SK-N-SH treated with all-trans-retinoic acid at 6 μM for 48 hours (cell line): ENCODE measurements around the gene PHF13.

ENCODE experiments used
- ATAC-seq: fragments of 200-7000 bp; cut with Tn5 transposase; 3 replicates; pipeline ENCODE4 v1.9.1; 2020; ENCODE audit warnings: mild to moderate bottlenecking, moderate library complexity
- ARNTL ChIP-seq: fragments of 450-650 bp; formaldehyde crosslinking; IDR thresholded peaks from 2 replicates; pipeline ENCODE4 v1.5.0; 2020; ENCODE audit warnings: low read depth, mild to moderate bottlenecking, moderate library complexity, borderline replicate concordance
- CSDC2 ChIP-seq: fragments of 250-450 bp; sonication (Bioruptor Pico); IDR thresholded peaks from 2 replicates; pipeline ENCODE4 v1.5.0; 2020; ENCODE audit warnings: mild to moderate bottlenecking, moderate library complexity
- ESRRG ChIP-seq: fragments of 250-450 bp; sonication (Bioruptor Pico); IDR thresholded peaks from 2 replicates; pipeline ENCODE4 v1.6.1; 2021; ENCODE audit warnings: mild to moderate bottlenecking
- GLIS3 ChIP-seq: fragments of 250-450 bp; sonication (Bioruptor Pico); IDR thresholded peaks from 2 replicates; pipeline ENCODE4 v1.5.0; 2020; ENCODE audit warnings: mild to moderate bottlenecking, moderate library complexity
- ISL1 ChIP-seq: fragments of 250-450 bp; sonication (Bioruptor Pico); IDR thresholded peaks from 2 replicates; pipeline ENCODE4 v2.1.2; 2022; ENCODE audit warnings: mild to moderate bottlenecking, moderate library complexity
- OSR1 ChIP-seq: fragments of 250-450 bp; sonication (Bioruptor Pico); IDR thresholded peaks from 2 replicates; pipeline ENCODE4 v1.8.0; 2022; ENCODE audit warnings: moderate library complexity, mild to moderate bottlenecking, inconsistent platforms
- SNAI2 ChIP-seq: fragments of 250-450 bp; sonication (Bioruptor Pico); IDR thresholded peaks from 2 replicates; pipeline ENCODE4 v1.5.0; 2020; ENCODE audit warnings: mild to moderate bottlenecking, moderate library complexity
- TCF4 ChIP-seq: fragments of 250-450 bp; sonication (Bioruptor Pico); IDR thresholded peaks from 2 replicates; pipeline ENCODE4 v1.8.0; 2021; ENCODE audit warnings: mild to moderate bottlenecking, moderate library complexity, borderline replicate concordance
- TOX ChIP-seq: fragments of 250-450 bp; sonication (Bioruptor Pico); IDR thresholded peaks from 2 replicates; pipeline ENCODE4 v1.8.0; 2021; ENCODE audit warnings: mild to moderate bottlenecking, moderate library complexity, borderline replicate concordance
- ZC3H10 ChIP-seq: fragments of 250-450 bp; sonication (Bioruptor Pico); IDR thresholded peaks from 2 replicates; pipeline ENCODE4 v1.5.1; 2021; ENCODE audit warnings: mild to moderate bottlenecking, moderate library complexity
- ZFP30 ChIP-seq: fragments of 450-650 bp; formaldehyde crosslinking; IDR thresholded peaks from 2 replicates; pipeline ENCODE4 v1.5.0; 2022; ENCODE audit warnings: mild to moderate bottlenecking, moderate library complexity
- ZNF565 ChIP-seq: fragments of 450-650 bp; formaldehyde crosslinking; conservative IDR thresholded peaks from 2 replicates; pipeline ENCODE4 v1.5.0; 2020; ENCODE audit warnings: low read depth, mild to moderate bottlenecking, moderate library complexity
- ZNF70 ChIP-seq: fragments of 450-650 bp; formaldehyde crosslinking; IDR thresholded peaks from 2 replicates; pipeline ENCODE4 v1.5.0; 2020; ENCODE audit warnings: mild to moderate bottlenecking, moderate library complexity
- ZNF8 ChIP-seq: fragments of 450-650 bp; formaldehyde crosslinking; IDR thresholded peaks from 2 replicates; pipeline ENCODE4 v1.5.0; 2020; ENCODE audit warnings: mild to moderate bottlenecking, moderate library complexity
- TF ChIP-seq, protein P1 (sequence below): fragments of 250-450 bp; sonication (Bioruptor Pico); IDR thresholded peaks from 2 replicates; pipeline ENCODE4 v1.5.0; 2020; ENCODE audit warnings: mild to moderate bottlenecking, moderate library complexity
- TF ChIP-seq, protein P2 (sequence below): fragments of 250-450 bp; sonication (Bioruptor Pico); IDR thresholded peaks from 2 replicates; pipeline ENCODE4 v1.8.0; 2021; ENCODE audit warnings: low read depth, mild to moderate bottlenecking, moderate library complexity, borderline replicate concordance
- TF ChIP-seq, protein P3 (sequence below): fragments of 250-450 bp; sonication (Bioruptor Pico); IDR thresholded peaks from 2 replicates; pipeline ENCODE4 v1.5.1; 2020; ENCODE audit warnings: low read depth, mild to moderate bottlenecking, moderate library complexity
- TF ChIP-seq, protein P4 (sequence below): fragments of 250-450 bp; sonication (Bioruptor Pico); IDR thresholded peaks from 2 replicates; pipeline ENCODE4 v1.8.0; 2020; ENCODE audit warnings: mild to moderate bottlenecking, moderate library complexity, borderline replicate concordance
- TF ChIP-seq, protein P5 (sequence below): fragments of 250-450 bp; sonication (Bioruptor Pico); IDR thresholded peaks from 2 replicates; pipeline ENCODE4 v1.5.1; 2021; ENCODE audit warnings: mild to moderate bottlenecking, moderate library complexity

The PHF13 gene

DNA sequence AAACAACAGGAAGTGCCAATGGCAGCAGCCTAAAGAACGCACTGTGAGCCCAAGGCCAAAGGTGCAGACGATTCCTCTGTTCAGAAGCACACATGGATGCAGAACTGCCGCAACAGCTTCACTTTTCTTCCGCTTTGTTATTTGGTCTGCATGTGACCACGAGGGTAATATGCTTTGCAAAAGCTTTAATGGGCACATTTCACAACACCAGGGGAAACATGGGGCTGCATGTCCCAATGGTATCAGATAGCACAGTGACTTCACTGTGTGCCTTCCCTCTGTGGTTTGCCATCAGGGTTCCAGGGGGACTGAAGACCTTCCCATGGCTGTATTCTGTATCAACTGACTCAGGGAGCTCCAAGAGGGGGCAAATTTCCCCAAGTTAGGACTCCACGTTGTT, 39.5 kb downstream of the PHF13 start:
- TF ChIP-seq, protein P1, sequence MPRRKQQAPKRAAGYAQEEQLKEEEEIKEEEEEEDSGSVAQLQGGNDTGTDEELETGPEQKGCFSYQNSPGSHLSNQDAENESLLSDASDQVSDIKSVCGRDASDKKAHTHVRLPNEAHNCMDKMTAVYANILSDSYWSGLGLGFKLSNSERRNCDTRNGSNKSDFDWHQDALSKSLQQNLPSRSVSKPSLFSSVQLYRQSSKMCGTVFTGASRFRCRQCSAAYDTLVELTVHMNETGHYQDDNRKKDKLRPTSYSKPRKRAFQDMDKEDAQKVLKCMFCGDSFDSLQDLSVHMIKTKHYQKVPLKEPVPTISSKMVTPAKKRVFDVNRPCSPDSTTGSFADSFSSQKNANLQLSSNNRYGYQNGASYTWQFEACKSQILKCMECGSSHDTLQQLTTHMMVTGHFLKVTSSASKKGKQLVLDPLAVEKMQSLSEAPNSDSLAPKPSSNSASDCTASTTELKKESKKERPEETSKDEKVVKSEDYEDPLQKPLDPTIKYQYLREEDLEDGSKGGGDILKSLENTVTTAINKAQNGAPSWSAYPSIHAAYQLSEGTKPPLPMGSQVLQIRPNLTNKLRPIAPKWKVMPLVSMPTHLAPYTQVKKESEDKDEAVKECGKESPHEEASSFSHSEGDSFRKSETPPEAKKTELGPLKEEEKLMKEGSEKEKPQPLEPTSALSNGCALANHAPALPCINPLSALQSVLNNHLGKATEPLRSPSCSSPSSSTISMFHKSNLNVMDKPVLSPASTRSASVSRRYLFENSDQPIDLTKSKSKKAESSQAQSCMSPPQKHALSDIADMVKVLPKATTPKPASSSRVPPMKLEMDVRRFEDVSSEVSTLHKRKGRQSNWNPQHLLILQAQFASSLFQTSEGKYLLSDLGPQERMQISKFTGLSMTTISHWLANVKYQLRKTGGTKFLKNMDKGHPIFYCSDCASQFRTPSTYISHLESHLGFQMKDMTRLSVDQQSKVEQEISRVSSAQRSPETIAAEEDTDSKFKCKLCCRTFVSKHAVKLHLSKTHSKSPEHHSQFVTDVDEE: no peak
- TF ChIP-seq ZNF70: no peak
- TF ChIP-seq GLIS3: no peak
- no peak for TF ChIP-seq ZC3H10
- TF ChIP-seq ESRRG: no peak
- ATAC-seq: no peak

DNA sequence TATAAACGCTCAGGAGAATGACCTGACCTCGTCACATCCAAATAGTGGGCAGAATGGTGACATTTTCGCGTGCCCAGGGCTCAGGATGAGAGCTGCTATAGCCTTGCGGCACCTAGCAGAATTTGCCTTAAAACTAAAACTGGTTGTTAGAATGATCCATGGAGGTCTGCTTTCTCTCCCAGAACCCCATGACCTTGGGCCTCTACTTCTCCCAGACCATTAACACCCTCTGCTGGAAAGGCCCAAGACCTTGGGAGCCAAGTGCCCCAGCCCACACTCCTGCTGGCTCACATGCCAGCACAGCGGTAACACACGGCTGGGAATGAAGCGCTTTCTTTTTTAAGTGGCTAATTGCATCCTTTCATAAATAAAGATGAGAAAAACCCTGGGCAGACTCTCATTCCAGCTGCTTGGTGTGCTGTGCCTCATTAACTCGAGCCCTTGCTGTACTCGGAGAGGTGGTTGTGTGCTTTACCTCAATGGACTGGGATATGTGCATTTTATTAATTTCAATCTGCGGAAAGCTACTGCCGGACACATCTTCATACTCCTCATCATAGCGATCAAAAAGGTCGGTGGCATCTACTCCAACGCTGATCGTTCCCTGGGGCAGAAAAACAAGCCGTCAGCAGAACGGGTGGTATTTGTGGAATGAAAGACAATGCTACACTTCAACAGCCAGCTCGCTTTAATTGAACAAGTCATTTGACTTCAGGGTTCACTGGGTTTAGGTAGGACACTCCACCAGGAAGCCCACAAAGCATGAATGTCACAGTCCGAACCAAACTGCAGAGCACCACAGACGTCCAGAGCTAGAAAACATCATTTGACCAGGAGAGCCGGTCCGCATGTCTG, 40.1 kb downstream of the PHF13 start:
- ATAC-seq: no peak
- TF ChIP-seq ZC3H10: no peak
- no peak for TF ChIP-seq OSR1
- TF ChIP-seq ESRRG: no peak
- no peak for TF ChIP-seq SNAI2 (CRISPR knock-in tag)
- TF ChIP-seq ISL1 (CRISPR knock-in tag): no peak
- TF ChIP-seq ZFP30 (CRISPR knock-in tag): no peak
- TF ChIP-seq TOX: no peak
- TF ChIP-seq, protein P2, sequence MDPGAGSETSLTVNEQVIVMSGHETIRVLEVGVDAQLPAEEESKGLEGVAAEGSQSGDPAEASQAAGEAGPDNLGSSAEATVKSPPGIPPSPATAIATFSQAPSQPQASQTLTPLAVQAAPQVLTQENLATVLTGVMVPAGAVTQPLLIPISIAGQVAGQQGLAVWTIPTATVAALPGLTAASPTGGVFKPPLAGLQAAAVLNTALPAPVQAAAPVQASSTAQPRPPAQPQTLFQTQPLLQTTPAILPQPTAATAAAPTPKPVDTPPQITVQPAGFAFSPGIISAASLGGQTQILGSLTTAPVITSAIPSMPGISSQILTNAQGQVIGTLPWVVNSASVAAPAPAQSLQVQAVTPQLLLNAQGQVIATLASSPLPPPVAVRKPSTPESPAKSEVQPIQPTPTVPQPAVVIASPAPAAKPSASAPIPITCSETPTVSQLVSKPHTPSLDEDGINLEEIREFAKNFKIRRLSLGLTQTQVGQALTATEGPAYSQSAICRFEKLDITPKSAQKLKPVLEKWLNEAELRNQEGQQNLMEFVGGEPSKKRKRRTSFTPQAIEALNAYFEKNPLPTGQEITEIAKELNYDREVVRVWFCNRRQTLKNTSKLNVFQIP (CRISPR knock-in tag): no peak
- TF ChIP-seq, protein P3, sequence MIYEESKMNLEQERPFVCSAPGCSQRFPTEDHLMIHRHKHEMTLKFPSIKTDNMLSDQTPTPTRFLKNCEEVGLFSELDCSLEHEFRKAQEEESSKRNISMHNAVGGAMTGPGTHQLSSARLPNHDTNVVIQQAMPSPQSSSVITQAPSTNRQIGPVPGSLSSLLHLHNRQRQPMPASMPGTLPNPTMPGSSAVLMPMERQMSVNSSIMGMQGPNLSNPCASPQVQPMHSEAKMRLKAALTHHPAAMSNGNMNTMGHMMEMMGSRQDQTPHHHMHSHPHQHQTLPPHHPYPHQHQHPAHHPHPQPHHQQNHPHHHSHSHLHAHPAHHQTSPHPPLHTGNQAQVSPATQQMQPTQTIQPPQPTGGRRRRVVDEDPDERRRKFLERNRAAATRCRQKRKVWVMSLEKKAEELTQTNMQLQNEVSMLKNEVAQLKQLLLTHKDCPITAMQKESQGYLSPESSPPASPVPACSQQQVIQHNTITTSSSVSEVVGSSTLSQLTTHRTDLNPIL (CRISPR knock-in tag): no peak
- TF ChIP-seq, all 23 proteins: peak for 0

DNA sequence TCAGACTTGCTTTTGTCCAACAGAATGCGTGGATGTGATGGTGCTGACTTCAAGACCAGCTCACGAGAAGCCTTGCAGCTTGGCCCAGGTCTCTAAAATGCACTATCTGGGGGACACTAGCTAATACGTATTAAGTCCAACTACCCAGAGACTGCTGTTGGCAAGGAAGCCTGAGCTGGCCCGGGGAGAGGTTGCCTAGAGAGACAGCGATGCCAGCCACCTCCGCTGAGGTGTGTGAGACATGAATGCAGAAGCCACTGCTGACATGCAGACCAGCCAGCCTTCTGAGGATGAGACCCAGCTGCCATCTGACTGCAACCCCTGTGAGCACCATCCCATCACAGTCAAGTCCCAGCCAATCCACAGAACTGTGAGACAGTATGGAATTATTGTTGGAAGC, 43.6 kb downstream of the PHF13 start:
- TF ChIP-seq ESRRG: no peak
- no peak for TF ChIP-seq ZNF70
- TF ChIP-seq TOX: no peak
- TF ChIP-seq SNAI2 (CRISPR knock-in tag): no peak
- TF ChIP-seq, protein P1: no peak
- TF ChIP-seq, protein P4, sequence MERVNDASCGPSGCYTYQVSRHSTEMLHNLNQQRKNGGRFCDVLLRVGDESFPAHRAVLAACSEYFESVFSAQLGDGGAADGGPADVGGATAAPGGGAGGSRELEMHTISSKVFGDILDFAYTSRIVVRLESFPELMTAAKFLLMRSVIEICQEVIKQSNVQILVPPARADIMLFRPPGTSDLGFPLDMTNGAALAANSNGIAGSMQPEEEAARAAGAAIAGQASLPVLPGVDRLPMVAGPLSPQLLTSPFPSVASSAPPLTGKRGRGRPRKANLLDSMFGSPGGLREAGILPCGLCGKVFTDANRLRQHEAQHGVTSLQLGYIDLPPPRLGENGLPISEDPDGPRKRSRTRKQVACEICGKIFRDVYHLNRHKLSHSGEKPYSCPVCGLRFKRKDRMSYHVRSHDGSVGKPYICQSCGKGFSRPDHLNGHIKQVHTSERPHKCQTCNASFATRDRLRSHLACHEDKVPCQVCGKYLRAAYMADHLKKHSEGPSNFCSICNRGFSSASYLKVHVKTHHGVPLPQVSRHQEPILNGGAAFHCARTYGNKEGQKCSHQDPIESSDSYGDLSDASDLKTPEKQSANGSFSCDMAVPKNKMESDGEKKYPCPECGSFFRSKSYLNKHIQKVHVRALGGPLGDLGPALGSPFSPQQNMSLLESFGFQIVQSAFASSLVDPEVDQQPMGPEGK (CRISPR knock-in tag): no peak
- TF ChIP-seq, protein P2 (CRISPR knock-in tag): no peak
- no peak for TF ChIP-seq ZNF8 (CRISPR knock-in tag)
- TF ChIP-seq, protein P5, sequence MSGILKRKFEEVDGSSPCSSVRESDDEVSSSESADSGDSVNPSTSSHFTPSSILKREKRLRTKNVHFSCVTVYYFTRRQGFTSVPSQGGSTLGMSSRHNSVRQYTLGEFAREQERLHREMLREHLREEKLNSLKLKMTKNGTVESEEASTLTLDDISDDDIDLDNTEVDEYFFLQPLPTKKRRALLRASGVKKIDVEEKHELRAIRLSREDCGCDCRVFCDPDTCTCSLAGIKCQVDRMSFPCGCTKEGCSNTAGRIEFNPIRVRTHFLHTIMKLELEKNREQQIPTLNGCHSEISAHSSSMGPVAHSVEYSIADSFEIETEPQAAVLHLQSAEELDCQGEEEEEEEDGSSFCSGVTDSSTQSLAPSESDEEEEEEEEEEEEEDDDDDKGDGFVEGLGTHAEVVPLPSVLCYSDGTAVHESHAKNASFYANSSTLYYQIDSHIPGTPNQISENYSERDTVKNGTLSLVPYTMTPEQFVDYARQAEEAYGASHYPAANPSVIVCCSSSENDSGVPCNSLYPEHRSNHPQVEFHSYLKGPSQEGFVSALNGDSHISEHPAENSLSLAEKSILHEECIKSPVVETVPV (CRISPR knock-in tag): no peak
- no peak for TF ChIP-seq GLIS3
- TF ChIP-seq ISL1 (CRISPR knock-in tag): no peak
- TF ChIP-seq ZFP30 (CRISPR knock-in tag): no peak
- no peak for TF ChIP-seq TCF4 (CRISPR knock-in tag)
- TF ChIP-seq ARNTL (CRISPR knock-in tag): no peak
- no peak for TF ChIP-seq ZNF565 (CRISPR knock-in tag)
- no peak for TF ChIP-seq ZC3H10
- TF ChIP-seq, protein P3 (CRISPR knock-in tag): no peak
- no peak for TF ChIP-seq CSDC2 (CRISPR knock-in tag)
- TF ChIP-seq, all 23 proteins: peak for 0
- ATAC-seq: no peak
